H1 (cell line): ENCODE measurements around the gene IDI1. TPM values are rescaled to one million over a fixed set of nuclear protein-coding genes. Genes with fewer than 3 reads are reported as not detected.

Experiments
- CTCF ChIA-PET: fragments of 300-600 bp; sonication (Branson Sonifier 250); formaldehyde crosslinking; loops from one replicate; lab custom pipeline; 2021; ENCODE audit not compliant: partially characterized antibody; lab: Charles Lee
- POLR2A ChIA-PET: fragments of 300-600 bp; sonication (Branson Sonifier 250); formaldehyde crosslinking; loops from one replicate; lab custom pipeline; 2021; ENCODE audit warnings: inconsistent platforms; ENCODE audit not compliant: partially characterized antibody; lab: Charles Lee
- DNase-seq, 2 experiments: peaks; one replicate each; pipeline versions ENCODE4 v3.0.0 to v3.0.0-alpha.2; 2010 to 2022; ENCODE audit warnings: low spot score in 2 of 2, low read depth in 1 of 2, mixed read lengths in 1 of 2
- FAIRE-seq: peaks from 2 replicates; lab custom pipeline; 2011; peaks lifted over from hg19 to GRCh38; lab: Jason Lieb, UNC
- H2AFZ ChIP-seq: 2 replicates; pipeline ENCODE4 v1.8.1; 2012; ENCODE audit warnings: low read length, inconsistent platforms
- H2AK5ac ChIP-seq: 2 replicates; pipeline ENCODE4 v1.6.1; 2013; ENCODE audit warnings: low read depth, low read length
- H2BK120ac ChIP-seq: replicated peaks from 2 replicates; pipeline ENCODE3; 2013; ENCODE audit warnings: low read depth, low read length, inconsistent platforms
- H2BK12ac ChIP-seq: 2 replicates; pipeline ENCODE4 v1.6.1; 2013; ENCODE audit warnings: low read depth, low read length
- H2BK15ac ChIP-seq: 2 replicates; pipeline ENCODE4 v1.6.1; 2013; ENCODE audit warnings: low read length
- H2BK20ac ChIP-seq: 2 replicates; pipeline ENCODE4 v1.6.1; 2013; ENCODE audit warnings: low read length
- H2BK5ac ChIP-seq: 2 replicates; pipeline ENCODE4 v1.6.1; 2013; ENCODE audit warnings: low read depth, low read length
- H3K14ac ChIP-seq: 2 replicates; pipeline ENCODE4 v1.6.1; 2013; ENCODE audit warnings: inconsistent platforms; ENCODE audit not compliant: insufficient read length
- H3K18ac ChIP-seq: 2 replicates; pipeline ENCODE4 v1.6.1; 2013; ENCODE audit warnings: low read length; ENCODE audit errors: extremely low read depth
- H3K23ac ChIP-seq: 2 replicates; pipeline ENCODE4 v1.6.1; 2013; ENCODE audit warnings: inconsistent platforms; ENCODE audit not compliant: insufficient read length
- H3K23me2 ChIP-seq: 2 replicates; pipeline ENCODE4 v1.6.1; 2013; ENCODE audit warnings: low read depth, low read length
- H3K27ac ChIP-seq: 2 replicates; pipeline ENCODE4 v1.6.1; 2011; ENCODE audit warnings: low read depth, low read length, inconsistent platforms
- H3K27me3 ChIP-seq, 4 experiments: replicated peaks in 1 of 4; 1 replicate in 1 of 4; 2 replicates in 3 of 4; pipeline versions ENCODE4 v1.6.1 to v1.8.1; 2011 to 2013; ENCODE audit warnings: low read length in 3 of 4, mild to moderate bottlenecking in 3 of 4, inconsistent platforms in 2 of 4, mixed read lengths in 2 of 4, moderate library complexity in 1 of 4; ENCODE audit not compliant: control insufficient read depth in 3 of 4, insufficient read depth in 3 of 4; ENCODE audit errors: extremely low read depth in 1 of 4
- H3K36me3 ChIP-seq, 4 experiments: 2 replicates each; pipeline versions ENCODE4 v1.6.1 to v1.8.1; 2011 to 2013; ENCODE audit warnings: mild to moderate bottlenecking in 4 of 4, low read length in 3 of 4, moderate library complexity in 2 of 4, control low read depth in 1 of 4, inconsistent platforms in 1 of 4; ENCODE audit not compliant: insufficient read depth in 4 of 4, control insufficient read depth in 2 of 4
- H3K4ac ChIP-seq: replicated peaks from 2 replicates; pipeline ENCODE3; 2013; ENCODE audit warnings: low read length, low read depth, mixed read lengths, inconsistent platforms; ENCODE audit not compliant: insufficient read length
- H3K4me1 ChIP-seq, 4 experiments: replicated peaks in 1 of 4; 1 replicate in 1 of 4; 2 replicates in 3 of 4; pipeline versions ENCODE4 v1.6.1 to v1.8.1; 2011 to 2013; ENCODE audit warnings: low read length in 3 of 4, inconsistent platforms in 2 of 4, mixed read lengths in 1 of 4; ENCODE audit not compliant: insufficient read depth in 4 of 4, control insufficient read depth in 3 of 4
- H3K4me2 ChIP-seq, 2 experiments: 2 replicates each; pipeline versions ENCODE4 v1.6.1 to v1.8.1; 2011 to 2013; ENCODE audit warnings: low read depth in 2 of 2, low read length in 2 of 2, control low read depth in 1 of 2, inconsistent platforms in 1 of 2, mild to moderate bottlenecking in 1 of 2; ENCODE audit not compliant: insufficient read depth in 1 of 2
- H3K4me3 ChIP-seq, 4 experiments: fragments of 200-600, 300-600 bp in 1 of 4; sonication (generic), shearing (Covaris generic), sonication (Bioruptor Twin) in 1 of 4; 2 replicates each; pipeline versions ENCODE4 v1.5.1 to v1.8.1; 2011 to 2016; ENCODE audit warnings: low read length in 4 of 4, low read depth in 3 of 4, control low read depth in 2 of 4, inconsistent platforms in 2 of 4, mild to moderate bottlenecking in 2 of 4, mixed read lengths in 1 of 4, moderate library complexity in 1 of 4; ENCODE audit not compliant: insufficient read depth in 2 of 4; ENCODE audit errors: extremely low read depth in 1 of 4
- H3K56ac ChIP-seq: replicated peaks from 2 replicates; pipeline ENCODE3; 2013; ENCODE audit warnings: low read depth, mild to moderate bottlenecking, mixed read lengths, low read length, inconsistent platforms; ENCODE audit not compliant: insufficient read length
- H3K79me1 ChIP-seq: 2 replicates; pipeline ENCODE4 v1.6.1; 2013; ENCODE audit warnings: low read depth, low read length, control low read depth
- H3K79me2 ChIP-seq, 2 experiments: 2 replicates each; pipeline versions ENCODE4 v1.6.1 to v1.8.1; 2012 to 2013; ENCODE audit warnings: low read length in 2 of 2, mild to moderate bottlenecking in 2 of 2, inconsistent platforms in 1 of 2; ENCODE audit not compliant: insufficient read depth in 2 of 2, control insufficient read depth in 1 of 2
- H3K9ac ChIP-seq, 4 experiments: replicated peaks in 1 of 4; 1 replicate in 1 of 4; 2 replicates in 3 of 4; pipeline versions ENCODE4 v1.6.1 to v1.8.1; 2011 to 2013; ENCODE audit warnings: low read depth in 3 of 4, low read length in 3 of 4, control low read depth in 2 of 4, mild to moderate bottlenecking in 2 of 4, moderate library complexity in 2 of 4, inconsistent platforms in 1 of 4; ENCODE audit errors: extremely low read depth in 1 of 4
- H3K9me3 ChIP-seq, 2 experiments: 2 replicates each; pipeline versions ENCODE4 v1.6.1 to v1.8.1; 2012 to 2013; ENCODE audit warnings: mild to moderate bottlenecking in 2 of 2, moderate library complexity in 2 of 2, control low read depth in 1 of 2, inconsistent platforms in 1 of 2, low read depth in 1 of 2, low read length in 1 of 2, mixed read lengths in 1 of 2; ENCODE audit not compliant: insufficient read depth in 2 of 2
- H4K20me1 ChIP-seq, 2 experiments: replicated peaks in 1 of 2; 2 replicates each; pipeline versions ENCODE3 to v1.8.1; 2011 to 2013; ENCODE audit warnings: inconsistent platforms in 2 of 2, low read length in 2 of 2, mild to moderate bottlenecking in 1 of 2; ENCODE audit not compliant: insufficient read depth in 2 of 2, control insufficient read depth in 1 of 2
- H4K5ac ChIP-seq: 2 replicates; pipeline ENCODE4 v1.6.1; 2013; ENCODE audit warnings: low read length, low read depth, mixed read lengths, inconsistent platforms; ENCODE audit not compliant: insufficient read length
- H4K8ac ChIP-seq: 2 replicates; pipeline ENCODE4 v1.8.0; 2013; ENCODE audit warnings: mild to moderate bottlenecking, moderate library complexity, low read length, inconsistent platforms; ENCODE audit not compliant: insufficient read depth; ENCODE audit errors: extremely low read depth
- H4K91ac ChIP-seq: replicated peaks from 2 replicates; pipeline ENCODE3; 2013; ENCODE audit warnings: low read length, mixed read lengths, inconsistent platforms; ENCODE audit not compliant: insufficient read length
- E2F6 ChIP-seq: IDR thresholded peaks from 2 replicates; pipeline ENCODE4 v1.6.1; 2012; ENCODE audit warnings: inconsistent platforms
- EZH2 ChIP-seq: fragments of 200-600 bp; sonication (generic); IDR thresholded peaks from 2 replicates; pipeline ENCODE4 v1.7.1; 2012; ENCODE audit warnings: low read depth, mild to moderate bottlenecking, moderate library complexity, low read length, inconsistent platforms; ENCODE audit not compliant: severe bottlenecking
- SIN3A ChIP-seq, 2 experiments: IDR thresholded peaks in 1 of 2; conservative IDR thresholded peaks in 1 of 2; 2 replicates each; pipeline ENCODE4 v1.6.1; 2011 to 2012; ENCODE audit warnings: low read length in 2 of 2, improper control_type of control experiment in 1 of 2, low read depth in 1 of 2, mild to moderate bottlenecking in 1 of 2
- TAF1 ChIP-seq: IDR thresholded peaks from 2 replicates; pipeline ENCODE4 v1.6.1; 2011; ENCODE audit warnings: mild to moderate bottlenecking, low read depth, low read length
- TCF12 ChIP-seq: IDR thresholded peaks from 2 replicates; pipeline ENCODE4 v1.6.1; 2011; ENCODE audit warnings: low read depth, mild to moderate bottlenecking, low read length
- ZNF274 ChIP-seq: IDR thresholded peaks from 2 replicates; pipeline ENCODE4 v1.7.0; 2012; ENCODE audit warnings: low read length, borderline replicate concordance; ENCODE audit errors: extremely low read depth
- WGBS, 2 experiments: shearing (Covaris generic) in 1 of 2; methylation state at CpG; one replicate each; pipeline versions ENCODE4 v1.1.6 to v1.1.7; 2013 to 2015; ENCODE audit warnings: low lambda C conversion rate in 2 of 2, mixed read lengths in 2 of 2, inconsistent platforms in 1 of 2, low coverage in 1 of 2, missing lambda C conversion rate in 1 of 2; ENCODE audit not compliant: insufficient replicate concordance in 2 of 2, insufficient coverage in 1 of 2, insufficient read length in 1 of 2; ENCODE audit errors: extremely low coverage in 1 of 2, missing lambda C conversion rate in 1 of 2; 5-methylcytosine and 5-hydroxymethylcytosine counted together
- polyA plus RNA-seq, 7 experiments: library from polyadenylated mRNA; depleted of rRNA in 3 of 7; stranded (reverse) in 5 of 7; unstranded in 2 of 7; fragments of >200 nt in 5 of 7; fragments of 200-250 nt in 2 of 7; gene quantifications; 1 replicate in 5 of 7; 2 replicates in 1 of 7; 4 replicates in 1 of 7; pipeline versions ENCODE4 v1.2.1 to v1.2.3, GENCODE V29; 2011 to 2013; ENCODE audit warnings: missing spikeins in 2 of 7, mixed read lengths in 2 of 7
- total RNA-seq: library from RNA; stranded (reverse); fragmentation: NEBNext Ultra II Directional; extraction: Animal tissue kit (Norgen Biotek cat#: 25700); gene quantifications from 2 replicates; pipeline ENCODE4 v1.2.1, GENCODE V29; 2021

IDI1 gene
- total and polyA plus RNA-seq, 2 of the 8 experiments (the other 6 are each of a cell fraction or from before 2014, with no cell fraction given), result 35.3 to 56.6 TPM

GRCh38 chr10:1047937-1048336 is 982 bp downstream of the IDI1 start:
- H3K36me3 ChIP-seq, result peaks cover 3 to 37% (median 10%) of the 10 kb centered on the region in 4 experiments; a peak in 6 of 8 replicates
- H2BK15ac ChIP-seq, result 0 out of 2 replicates have a peak overlapping the region, but pooled peaks have one; percentile 77
- H3K4ac ChIP-seq, result peak overlapping the region; percentile 86
- H4K20me1 ChIP-seq, result peaks cover 6 to 24% of the 10 kb centered on the region in 2 experiments
- peak overlapping the region; percentile 61; the same call in 1 of the 2 replicates for H3K27ac ChIP-seq
- no peak overlapping the region for H3K56ac ChIP-seq
- no peak overlapping the region for H4K8ac ChIP-seq
- no peak overlapping the region for H3K14ac ChIP-seq
- H3K4me3 ChIP-seq, result peak overlapping the region; percentile 79 to 98 (median 95)
- H2BK120ac ChIP-seq, result peak overlapping the region; percentile 97
- peaks cover 24 to 79% of the 10 kb centered on the region in 2 experiments for H3K79me2 ChIP-seq
- H3K4me1 ChIP-seq, result peaks cover 0 to 5% (median 2%) of the 10 kb centered on the region in 4 experiments; a peak in 3 of 7 replicates
- H2AK5ac ChIP-seq, result no peak overlapping the region
- CTCF ChIA-PET, result no interaction called here
- TF ChIP-seq SIN3A (conservative IDR thresholded peaks at IDR 0.05 in 1 of 2, IDR thresholded peaks at IDR 0.05 in 1 of 2; ENCODE audit: low read depth in 1 of 2, low read length in 2 of 2) (peak in 1 of 2 experiments; percentile 61; a peak in 1 of 4 replicates), ZNF274 (no peak), EZH2 (no peak), TCF12 (no peak), E2F6 (no peak), TAF1 (no peak)
- H4K91ac ChIP-seq, result no peak overlapping the region
- no peaks in the 10 kb centered on the region for H3K27me3 ChIP-seq
- peak overlapping the region; percentile 76 to 97 for H3K4me2 ChIP-seq
- POLR2A ChIA-PET, result interaction anchor here (0.6 to 2.9 kb wide), 10 partner anchors 9 to 68 kb away, joined by 3 to 22 read pairs (median 4); partner anchors contain the start of gene GTPBP4
- WGBS, 2 experiments, result 13% methylated on average over 15 of the region's 15 CpGs; no CpG with 5 or more reads in 1 of the 2 experiments
- no peak overlapping the region for H3K23ac ChIP-seq
- H3K9ac ChIP-seq, result peak overlapping the region; percentile 37 to 91 (median 86)
- H2BK12ac ChIP-seq, result peak overlapping the region; percentile 60
- FAIRE-seq (no peak), DNase-seq (no peak)
- H4K5ac ChIP-seq, result peak overlapping the region; percentile 1
- no peaks in the 10 kb centered on the region for H3K9me3 ChIP-seq
- H2BK5ac ChIP-seq, result peak overlapping the region; percentile 99
- H2BK20ac ChIP-seq, result 0 out of 2 replicates have a peak overlapping the region, but pooled peaks have one; percentile 77
- H2AFZ ChIP-seq, result no peak overlapping the region
- peak overlapping the region; percentile 75; the same call in 1 of the 2 replicates for H3K18ac ChIP-seq
- H3K79me1 ChIP-seq, result peaks cover 10% of the 10 kb centered on the region; the same call in 1 of the 2 replicates
- no peaks in the 10 kb centered on the region; the same call in 1 of the 2 replicates for H3K23me2 ChIP-seq
